ACC112 (cell line): ENCODE data around the gene VSTM2L.

Experiments used
- H2AFZ ChIP-seq: fragments of 200-600 bp; sonication (generic); one replicate; pipeline ENCODE4 v1.6.0; 2017; ENCODE audit warnings: antibody characterized with exemption, low read length; ENCODE audit not compliant: unreplicated experiment
- H3K27ac ChIP-seq: fragments of 200-600 bp; sonication (generic); 2 replicates; pipeline ENCODE4 v1.5.1; 2014; ENCODE audit warnings: low read depth, mild to moderate bottlenecking, antibody characterized with exemption, low read length, moderate library complexity
- H3K27me3 ChIP-seq: fragments of 200-600 bp; sonication (generic); 2 replicates; pipeline ENCODE4 v1.6.1; 2014; ENCODE audit warnings: mild to moderate bottlenecking, antibody characterized with exemption, low read length, moderate library complexity, mixed read lengths; ENCODE audit not compliant: insufficient read depth
- H3K36me3 ChIP-seq: fragments of 200-600 bp; sonication (generic); 2 replicates; pipeline ENCODE4 v1.6.1; 2016; ENCODE audit warnings: mild to moderate bottlenecking, antibody characterized with exemption, low read length, moderate library complexity, mixed read lengths; ENCODE audit not compliant: insufficient read depth
- H3K4me1 ChIP-seq: fragments of 200-600 bp; sonication (generic); one replicate; pipeline ENCODE4 v1.6.1; 2016; ENCODE audit warnings: low read length, mixed read lengths; ENCODE audit not compliant: insufficient read depth, unreplicated experiment, control insufficient read depth
- H3K4me3 ChIP-seq: fragments of 200-600 bp; sonication (generic); 2 replicates; pipeline ENCODE4 v1.5.1; 2014; ENCODE audit warnings: mild to moderate bottlenecking, low read depth, low read length
- H3K79me2 ChIP-seq: fragments of 200-600 bp; sonication (generic); one replicate; pipeline ENCODE4 v1.6.0; 2016; ENCODE audit warnings: low read length; ENCODE audit not compliant: control insufficient read depth, unreplicated experiment, insufficient read depth

Gene VSTM2L

DNA sequence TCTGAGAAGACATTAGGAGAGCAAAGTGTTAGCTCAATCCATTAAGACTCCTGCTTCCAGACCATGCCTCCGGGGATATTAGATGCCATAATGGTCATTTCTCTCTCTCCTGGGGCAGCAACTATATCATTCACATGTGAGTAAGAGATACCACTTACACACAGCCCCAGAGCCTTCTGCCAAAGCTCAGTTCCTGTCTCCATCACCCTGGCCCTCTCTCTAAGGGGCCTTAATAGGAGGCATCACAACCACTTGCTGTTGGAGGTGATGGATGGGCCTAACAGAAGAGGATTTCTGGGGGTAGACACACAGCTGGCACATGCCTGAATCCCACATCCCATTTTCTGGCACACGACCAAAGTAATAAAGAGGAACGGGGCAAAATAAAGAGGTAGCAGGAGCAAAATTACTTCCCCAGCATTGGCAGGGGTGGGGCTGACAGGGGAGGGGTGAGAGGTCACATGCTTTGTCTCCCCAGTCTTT lies 34.0 kb upstream of the VSTM2L start:
- no peaks in the 10 kb centered on the region for H3K4me1 ChIP-seq
- H3K27me3 ChIP-seq, result no peaks in the 10 kb centered on the region
- H3K79me2 ChIP-seq, result no peaks in the 10 kb centered on the region
- no peak overlapping the region for H3K27ac ChIP-seq
- no peak overlapping the region for H3K4me3 ChIP-seq
- H2AFZ ChIP-seq, result no peak overlapping the region
- no peaks in the 10 kb centered on the region for H3K36me3 ChIP-seq

DNA sequence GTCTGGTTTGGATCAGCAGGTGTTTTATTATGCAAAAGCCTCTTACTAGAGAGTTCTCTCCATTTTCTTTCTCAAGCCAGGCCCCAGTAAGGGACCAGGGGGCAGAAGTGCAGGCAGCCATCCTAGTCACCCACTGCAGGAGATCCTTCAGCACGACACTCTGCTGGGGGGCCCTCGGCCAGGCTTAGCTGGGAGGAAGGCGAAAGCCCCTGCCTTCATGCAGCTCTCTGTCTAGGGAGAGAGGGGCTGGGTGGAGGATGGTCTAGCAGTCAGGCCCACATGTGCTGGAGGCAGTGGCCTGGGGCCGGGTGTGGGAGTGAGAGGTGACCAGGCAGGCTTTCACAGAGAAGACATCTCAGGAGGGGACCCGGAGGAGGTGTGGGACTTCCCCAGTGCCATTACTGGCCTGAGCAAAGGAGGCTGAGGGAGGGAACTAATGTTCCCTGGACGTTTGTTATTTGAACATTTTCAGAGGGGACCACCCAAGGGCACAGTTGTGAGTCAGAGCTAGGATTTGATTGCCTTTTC lies 33.5 kb upstream of the VSTM2L start:
- no peak overlapping the region for H2AFZ ChIP-seq
- H3K27me3 ChIP-seq, result no peaks in the 10 kb centered on the region
- no peaks in the 10 kb centered on the region for H3K79me2 ChIP-seq
- H3K36me3 ChIP-seq, result no peaks in the 10 kb centered on the region
- no peak overlapping the region for H3K27ac ChIP-seq
- no peaks in the 10 kb centered on the region for H3K4me1 ChIP-seq
- H3K4me3 ChIP-seq, result no peak overlapping the region

GRCh38 chr20:37870294-37870693 lies 32.6 kb upstream of the VSTM2L start:
- no peaks in the 10 kb centered on the region for H3K36me3 ChIP-seq
- no peaks in the 10 kb centered on the region for H3K79me2 ChIP-seq
- no peak overlapping the region for H2AFZ ChIP-seq
- H3K4me1 ChIP-seq, result no peaks in the 10 kb centered on the region
- no peaks in the 10 kb centered on the region for H3K27me3 ChIP-seq
- no peak overlapping the region for H3K27ac ChIP-seq
- no peak overlapping the region for H3K4me3 ChIP-seq

- H2AFZ ChIP-seq, result no peak overlapping the region
- no peaks in the 10 kb centered on the region for H3K79me2 ChIP-seq
- no peak overlapping the region for H3K4me3 ChIP-seq
- H3K27me3 ChIP-seq, result no peaks in the 10 kb centered on the region
- H3K4me1 ChIP-seq, result no peaks in the 10 kb centered on the region
- H3K27ac ChIP-seq, result no peak overlapping the region
- H3K36me3 ChIP-seq, result no peaks in the 10 kb centered on the region
These were observed 31.2 kb upstream of the VSTM2L start for GRCh38 chr20:37871751-37872150.

- Histone ChIP-seq H3K4me3 (no peak overlapping the region), H3K79me2 (no peaks in the 10 kb centered on the region), H3K4me1 (no peaks in the 10 kb centered on the region), H2AFZ (no peak overlapping the region), H3K36me3 (no peaks in the 10 kb centered on the region), H3K27me3 (no peaks in the 10 kb centered on the region), H3K27ac (no peak overlapping the region)
These were observed 30.8 kb upstream of the VSTM2L start for GRCh38 chr20:37872161-37872560.

- no peaks in the 10 kb centered on the region for H3K27me3 ChIP-seq
- no peaks in the 10 kb centered on the region for H3K79me2 ChIP-seq
- no peak overlapping the region for H3K4me3 ChIP-seq
- no peaks in the 10 kb centered on the region for H3K4me1 ChIP-seq
- H3K36me3 ChIP-seq, result no peaks in the 10 kb centered on the region
- no peak overlapping the region for H3K27ac ChIP-seq
- H2AFZ ChIP-seq, result no peak overlapping the region
These were observed 29.0 kb upstream of the VSTM2L start for GRCh38 chr20:37873884-37874283.

DNA sequence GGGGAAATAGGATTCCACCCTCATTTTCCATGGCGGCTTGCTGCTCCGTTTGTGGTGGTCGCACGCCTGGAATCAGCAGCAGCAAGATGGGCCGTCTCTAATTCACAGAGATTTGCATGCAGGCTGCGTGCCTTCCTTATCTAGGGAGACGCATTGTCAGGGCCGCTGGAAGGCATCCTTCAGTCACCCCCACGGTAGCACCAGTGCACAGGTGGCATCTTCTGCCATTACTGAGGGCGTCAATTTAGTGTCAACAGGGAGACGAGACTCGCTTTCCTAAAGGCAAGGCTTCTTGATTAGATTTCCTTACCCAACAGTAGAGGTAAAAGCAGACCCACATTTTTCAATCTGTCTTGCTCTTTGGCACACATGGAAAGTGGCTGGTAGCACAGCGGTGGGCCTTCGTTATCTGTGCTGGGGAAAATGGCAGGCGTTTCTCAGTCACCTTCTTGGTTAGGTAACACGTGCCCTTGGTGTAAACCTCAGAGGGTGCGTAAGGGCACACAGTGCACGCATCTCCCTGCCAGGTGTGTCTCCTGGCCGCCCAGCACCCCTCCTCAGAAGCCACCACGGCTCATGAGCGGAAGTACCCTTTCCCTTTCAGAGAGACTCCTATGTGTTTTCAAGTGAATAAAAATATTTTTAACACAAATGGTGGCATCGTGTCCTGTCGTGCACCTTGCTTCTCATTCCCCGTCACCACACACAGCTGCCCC lies 27.3 kb upstream of the VSTM2L start:
- H3K4me3 ChIP-seq, result no peak overlapping the region
- no peaks in the 10 kb centered on the region for H3K36me3 ChIP-seq
- H3K4me1 ChIP-seq, result no peaks in the 10 kb centered on the region
- H3K79me2 ChIP-seq, result no peaks in the 10 kb centered on the region
- H2AFZ ChIP-seq, result no peak overlapping the region
- no peaks in the 10 kb centered on the region for H3K27me3 ChIP-seq
- H3K27ac ChIP-seq, result no peak overlapping the region

DNA sequence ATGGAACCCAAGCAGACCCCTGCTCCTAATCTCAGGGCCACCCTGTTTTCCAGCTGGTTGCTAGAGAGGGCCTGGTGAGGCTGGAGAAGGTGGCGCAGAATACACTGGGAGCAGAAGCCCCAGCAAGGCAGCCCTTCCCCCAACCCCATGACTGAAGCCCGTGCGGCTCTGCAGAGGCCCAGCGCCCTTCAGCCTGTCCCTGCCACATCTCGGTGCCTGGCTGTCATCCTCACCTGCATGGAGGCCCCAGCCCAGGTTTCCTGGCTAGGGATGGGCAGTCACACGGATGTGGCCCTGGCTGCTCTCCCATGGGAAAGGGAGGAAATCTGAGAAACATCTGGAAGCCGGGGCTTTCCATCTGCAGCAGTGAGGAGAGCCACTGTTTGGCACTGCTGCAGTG lies 26.1 kb upstream of the VSTM2L start:
- Histone ChIP-seq H2AFZ (no peak overlapping the region), H3K27me3 (no peaks in the 10 kb centered on the region), H3K27ac (no peak overlapping the region), H3K36me3 (no peaks in the 10 kb centered on the region), H3K79me2 (no peaks in the 10 kb centered on the region), H3K4me1 (no peaks in the 10 kb centered on the region), H3K4me3 (no peak overlapping the region)

DNA sequence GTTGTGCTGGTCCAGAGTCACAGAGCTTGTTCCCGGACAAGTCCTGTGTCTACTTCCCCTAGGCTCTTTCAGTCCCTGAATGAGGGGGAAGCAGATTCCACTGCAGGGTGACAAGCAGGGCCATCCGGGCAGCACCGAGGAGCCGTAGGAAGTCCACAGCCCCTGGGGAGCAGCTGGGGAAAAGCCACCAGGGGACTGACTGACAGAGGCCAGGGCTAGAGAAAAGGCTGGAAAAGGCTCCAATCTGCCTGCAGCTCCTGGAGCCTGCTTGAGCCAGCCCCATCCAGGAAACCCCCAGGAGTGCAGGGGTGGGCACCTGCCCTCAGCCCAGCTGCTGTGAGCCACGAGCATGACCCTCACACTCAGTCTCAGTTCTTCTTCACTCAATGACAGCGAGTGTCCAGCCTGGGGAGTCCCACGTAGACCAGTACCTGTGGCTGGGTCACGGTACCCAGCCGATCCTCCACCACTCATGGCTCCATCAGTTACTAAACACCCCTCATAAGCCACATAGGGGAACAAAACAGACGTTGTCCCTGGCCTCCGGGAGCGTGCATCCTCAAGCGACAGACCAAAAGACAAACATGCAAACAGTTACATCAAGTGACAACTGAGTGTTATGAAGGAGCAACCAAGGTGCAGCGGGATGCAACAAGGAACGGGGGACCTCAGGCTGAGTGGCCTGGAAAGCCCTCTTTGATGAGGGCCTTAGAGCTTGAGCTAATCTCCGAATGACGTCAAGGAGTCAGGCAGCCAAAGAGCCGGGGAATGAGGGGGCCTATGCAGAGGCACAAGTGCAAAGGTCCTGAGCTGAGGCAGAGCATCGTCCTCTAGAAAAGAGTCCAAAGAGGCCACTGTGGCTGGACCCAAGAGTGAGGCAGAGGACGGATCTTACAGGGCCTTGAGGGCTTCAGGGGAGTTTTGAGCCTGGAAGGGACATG lies 24.8 kb upstream of the VSTM2L start:
- H3K36me3 ChIP-seq, result no peaks in the 10 kb centered on the region

DNA sequence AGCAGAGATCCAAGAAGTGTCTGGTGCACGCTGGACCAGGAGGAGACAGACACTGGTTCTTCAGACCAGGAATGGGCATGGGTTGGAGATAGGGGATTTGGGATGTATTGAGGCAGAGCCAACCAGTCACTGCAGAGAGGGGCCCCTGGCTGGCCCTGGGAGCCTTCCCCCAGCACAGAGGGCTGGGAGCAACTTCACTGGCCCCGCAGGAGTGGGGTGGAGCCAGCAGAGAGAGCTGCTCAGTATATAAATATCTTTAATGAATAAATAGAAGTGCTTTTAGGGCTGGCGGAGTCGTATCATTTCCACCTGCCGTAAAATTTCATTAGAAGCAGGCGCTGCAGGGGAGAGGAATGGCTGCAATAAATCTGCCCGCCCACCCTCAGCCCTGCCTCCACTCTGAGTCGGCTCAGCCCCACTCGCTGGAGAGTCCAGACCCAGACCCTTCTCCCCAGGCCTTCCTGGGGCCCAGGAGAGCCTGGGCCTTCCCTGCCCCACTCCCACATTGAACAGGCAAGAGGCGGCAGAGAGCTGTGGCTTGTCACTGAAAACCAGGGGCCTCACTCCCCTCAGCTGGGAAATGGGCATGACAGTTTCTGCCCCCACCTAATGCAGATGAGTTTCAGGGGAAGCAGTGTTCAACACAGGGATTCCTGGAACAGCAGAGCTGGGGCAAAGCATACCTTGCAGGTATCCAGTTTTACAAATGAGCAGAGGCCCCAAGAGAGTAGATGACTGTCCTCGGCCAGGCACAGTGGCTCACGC lies 23.9 kb upstream of the VSTM2L start:
- Histone ChIP-seq H3K79me2 (no peaks in the 10 kb centered on the region), H2AFZ (no peak overlapping the region), H3K4me1 (no peaks in the 10 kb centered on the region), H3K4me3 (no peak overlapping the region), H3K27ac (no peak overlapping the region), H3K27me3 (no peaks in the 10 kb centered on the region), H3K36me3 (no peaks in the 10 kb centered on the region)

More for the DNA sequence above, 24.8 kb upstream of the VSTM2L start:
- Histone ChIP-seq H3K4me1 (no peaks in the 10 kb centered on the region), H3K27me3 (no peaks in the 10 kb centered on the region), H2AFZ (no peak overlapping the region), H3K79me2 (no peaks in the 10 kb centered on the region), H3K27ac (no peak overlapping the region), H3K4me3 (no peak overlapping the region)
